ENCODE measurements around the gene KCNK10.
A peak's percentile ranks its signal among the peaks of the same experiment; 100 is the strongest.

The KCNK10 gene

GRCh38 chr14:88164906-88165534 lies 158.0 kb downstream of the KCNK10 start:
- Mint-ChIP-seq H3K36me3 (ENCODE audit: insufficient read depth) (peaks cover 3% of the 10 kb centered on the region), H3K4me3 (peak overlapping the region in 1 of 2 donors; percentile 11), H3K4me1 (ENCODE audit: low read depth in 2 of 2) (peaks cover 18 to 27% of the 10 kb centered on the region in 2 donors), H3K27me3 (peaks cover 11 to 13% of the 10 kb centered on the region in 2 donors), H3K27ac (peak overlapping the region; percentile 59 to 72), H3K9me3 (no peaks in the 10 kb centered on the region)
- ATAC-seq (replicated peaks): no peak
- no peak for DNase-seq

GRCh38 chr14:88163731-88164255 lies 159.3 kb downstream of the KCNK10 start:
- Mint-ChIP-seq H3K27me3 (peaks cover 17 to 23% of the 10 kb centered on the region in 2 donors), H3K9me3 (no peaks in the 10 kb centered on the region), H3K4me1 (ENCODE audit: low read depth in 2 of 2) (peaks cover 18 to 26% of the 10 kb centered on the region in 2 donors), H3K36me3 (ENCODE audit: insufficient read depth) (peaks cover 3% of the 10 kb centered on the region), H3K27ac (peak overlapping the region in 1 of 2 donors; percentile 36), H3K4me3 (no peak overlapping the region)
- ATAC-seq (replicated peaks) (peak; percentile 48), DNase-seq (no peak)

- DNase-seq: no peak
- H3K9me3 Mint-ChIP-seq: no peaks in the 10 kb centered on the region
- H3K4me3 Mint-ChIP-seq: no peak overlapping the region
- no peak overlapping the region for H3K27ac Mint-ChIP-seq
- H3K4me1 Mint-ChIP-seq (ENCODE audit: low read depth in 2 of 2): no peaks in the 10 kb centered on the region
- no peak for ATAC-seq (replicated peaks)
- peaks cover 19 to 24% of the 10 kb centered on the region in 2 donors for H3K27me3 Mint-ChIP-seq
- no peaks in the 10 kb centered on the region for H3K36me3 Mint-ChIP-seq (ENCODE audit: insufficient read depth)
Measured at GRCh38 chr14:88156127-88156526, 166.9 kb downstream of the KCNK10 start.

GRCh38 chr14:88154926-88155325 lies 168.1 kb downstream of the KCNK10 start:
- ATAC-seq (replicated peaks) (no peak), DNase-seq (no peak)
- Mint-ChIP-seq H3K27me3 (peaks cover 13% of the 10 kb centered on the region in 2 donors), H3K27ac (no peak overlapping the region), H3K4me3 (no peak overlapping the region), H3K9me3 (no peaks in the 10 kb centered on the region), H3K36me3 (ENCODE audit: insufficient read depth) (no peaks in the 10 kb centered on the region), H3K4me1 (ENCODE audit: low read depth in 2 of 2) (no peaks in the 10 kb centered on the region)

- H3K4me3 Mint-ChIP-seq: no peak overlapping the region
- H3K9me3 Mint-ChIP-seq: no peaks in the 10 kb centered on the region
- DNase-seq (no peak), ATAC-seq (replicated peaks) (no peak)
- H3K36me3 Mint-ChIP-seq (ENCODE audit: insufficient read depth): no peaks in the 10 kb centered on the region
- no peak overlapping the region for H3K27ac Mint-ChIP-seq
- no peaks in the 10 kb centered on the region for H3K4me1 Mint-ChIP-seq (ENCODE audit: low read depth in 2 of 2)
- peaks cover 7% of the 10 kb centered on the region in 2 donors for H3K27me3 Mint-ChIP-seq
Measured at GRCh38 chr14:88154321-88154720, 168.7 kb downstream of the KCNK10 start.

GRCh38 chr14:88146881-88147649 lies 176.0 kb downstream of the KCNK10 start:
- Mint-ChIP-seq H3K27me3 (peaks cover 4 to 7% of the 10 kb centered on the region in 2 donors), H3K27ac (no peak overlapping the region), H3K9me3 (no peaks in the 10 kb centered on the region), H3K36me3 (ENCODE audit: insufficient read depth) (no peaks in the 10 kb centered on the region), H3K4me3 (no peak overlapping the region), H3K4me1 (ENCODE audit: low read depth in 2 of 2) (peaks cover 0 to 2% of the 10 kb centered on the region in 2 donors)
- ATAC-seq (replicated peaks) (no peak), DNase-seq (no peak)

- no peaks in the 10 kb centered on the region for H3K36me3 Mint-ChIP-seq (ENCODE audit: insufficient read depth)
- DNase-seq: no peak
- H3K4me1 Mint-ChIP-seq (ENCODE audit: low read depth in 2 of 2): peaks cover 0 to 5% of the 10 kb centered on the region in 2 donors
- H3K27ac Mint-ChIP-seq: peak overlapping the region in 1 of 2 donors; percentile 83
- no peak overlapping the region for H3K4me3 Mint-ChIP-seq
- H3K27me3 Mint-ChIP-seq: peaks cover 0 to 35% of the 10 kb centered on the region in 2 donors
- ATAC-seq (replicated peaks): no peak
- H3K9me3 Mint-ChIP-seq: no peaks in the 10 kb centered on the region
Measured at GRCh38 chr14:88143810-88144209, 179.3 kb downstream of the KCNK10 start.

- Mint-ChIP-seq H3K27ac (peak overlapping the region in 1 of 2 donors; percentile 83), H3K36me3 (ENCODE audit: insufficient read depth) (no peaks in the 10 kb centered on the region), H3K27me3 (peaks cover 0 to 43% of the 10 kb centered on the region in 2 donors), H3K9me3 (no peaks in the 10 kb centered on the region), H3K4me3 (no peak overlapping the region), H3K4me1 (ENCODE audit: low read depth in 2 of 2) (peaks cover 0 to 5% of the 10 kb centered on the region in 2 donors)
- ATAC-seq (replicated peaks) (no peak), DNase-seq (no peak)
Measured at GRCh38 chr14:88142997-88143396, 180.1 kb downstream of the KCNK10 start.

GRCh38 chr14:88140874-88141273 lies 182.2 kb downstream of the KCNK10 start:
- no peak overlapping the region for H3K27ac Mint-ChIP-seq
- peaks cover 6 to 7% of the 10 kb centered on the region in 2 donors for H3K4me1 Mint-ChIP-seq (ENCODE audit: low read depth in 2 of 2)
- peaks cover 0 to 43% of the 10 kb centered on the region in 2 donors for H3K27me3 Mint-ChIP-seq
- ATAC-seq (replicated peaks) (no peak), DNase-seq (no peak)
- H3K36me3 Mint-ChIP-seq (ENCODE audit: insufficient read depth): no peaks in the 10 kb centered on the region
- H3K4me3 Mint-ChIP-seq: no peak overlapping the region
- no peaks in the 10 kb centered on the region for H3K9me3 Mint-ChIP-seq

- H3K36me3 Mint-ChIP-seq (ENCODE audit: insufficient read depth): no peaks in the 10 kb centered on the region
- peaks cover 0 to 51% of the 10 kb centered on the region in 2 donors for H3K27me3 Mint-ChIP-seq
- peaks cover 0 to 7% of the 10 kb centered on the region in 2 donors for H3K9me3 Mint-ChIP-seq
- ATAC-seq (replicated peaks): no peak
- DNase-seq: no peak
- no peak overlapping the region for H3K4me3 Mint-ChIP-seq
- H3K27ac Mint-ChIP-seq: no peak overlapping the region
- H3K4me1 Mint-ChIP-seq (ENCODE audit: low read depth in 2 of 2): peaks cover 6 to 7% of the 10 kb centered on the region in 2 donors
Measured at GRCh38 chr14:88137327-88137726, 185.7 kb downstream of the KCNK10 start.

Data from effector memory CD8-positive, alpha-beta T cell (primary cell).